HG03460 (cell line): Measurements from ENCODE around the gene RLIM.

Experiments
- ATAC-seq: cut with Tn5 transposase; IDR thresholded peaks from one replicate; pipeline ENCODE4 v1.9.1; 2021; ENCODE audit not compliant: unreplicated experiment

The RLIM gene

GRCh38 chrX:74536152-74536831 is 78.1 kb downstream of the RLIM start:
- peak; percentile 71 for ATAC-seq

DNA sequence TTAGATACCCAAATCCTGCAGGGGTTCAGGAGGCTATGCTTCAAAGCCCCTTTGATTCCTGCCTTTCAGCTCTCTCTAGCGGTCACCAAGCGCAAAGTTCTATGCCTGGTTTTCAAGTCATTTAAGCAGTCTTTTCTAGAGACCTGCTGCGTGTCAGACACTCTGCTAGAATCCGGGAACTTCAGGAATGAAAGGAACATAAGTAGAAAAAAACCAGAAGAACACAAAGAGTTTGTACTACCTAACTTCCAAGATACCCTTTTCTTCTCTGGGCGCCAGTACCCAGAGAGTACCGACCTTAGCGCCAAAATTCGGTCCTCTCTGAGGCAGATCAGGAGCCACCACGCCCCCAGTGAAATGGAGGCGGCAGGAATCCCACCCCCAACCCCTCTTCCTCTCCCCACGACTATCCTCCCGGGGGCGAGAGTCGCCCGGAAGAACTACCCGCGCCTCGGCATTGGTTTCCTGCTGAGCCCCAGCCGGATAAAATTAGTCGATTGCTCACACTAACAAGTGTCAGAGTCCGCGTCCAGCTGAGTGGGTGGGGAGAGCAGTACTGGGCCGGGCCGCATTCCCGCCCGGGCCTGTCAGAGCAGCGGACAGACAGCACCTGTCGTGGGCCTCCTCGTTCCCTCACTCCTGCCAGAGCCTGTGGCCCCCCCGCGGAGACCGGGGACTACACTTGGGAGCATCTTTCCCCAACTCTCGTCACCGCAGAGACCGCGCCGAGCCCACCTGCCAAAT is 78.8 kb downstream of the RLIM start:
- ATAC-seq = no peak
